Neuron (in vitro differentiated cells): ENCODE results near the gene CCDC97.
A peak's percentile ranks its signal among the peaks of the same experiment; 100 is the strongest.
"Not testable (repeated sequence)": the region's sequence is repeated elsewhere in the genome, so short reads cannot be mapped to it uniquely, and the experiment has no call there.

Experiments used
- H2AFZ ChIP-seq: one replicate; pipeline ENCODE4 v1.6.1; 2013; ENCODE audit warnings: low read depth, mild to moderate bottlenecking, inconsistent platforms, low read length, moderate library complexity
- H3K27me3 ChIP-seq: one replicate; pipeline ENCODE4 v1.6.1; 2013; ENCODE audit warnings: low read length; ENCODE audit not compliant: insufficient read depth
- H3K36me3 ChIP-seq: one replicate; pipeline ENCODE4 v1.6.1; 2013; ENCODE audit warnings: low read length; ENCODE audit not compliant: insufficient read depth
- H3K4me1 ChIP-seq: one replicate; pipeline ENCODE4 v1.6.1; 2013; ENCODE audit warnings: low read length; ENCODE audit not compliant: insufficient read depth
- H3K4me3 ChIP-seq: 2 replicates; pipeline ENCODE4 v1.5.1; 2013; ENCODE audit warnings: mild to moderate bottlenecking, low read length, moderate library complexity
- H3K9me3 ChIP-seq: one replicate; pipeline ENCODE4 v1.6.1; 2013; ENCODE audit warnings: low read length

Gene CCDC97

DNA sequence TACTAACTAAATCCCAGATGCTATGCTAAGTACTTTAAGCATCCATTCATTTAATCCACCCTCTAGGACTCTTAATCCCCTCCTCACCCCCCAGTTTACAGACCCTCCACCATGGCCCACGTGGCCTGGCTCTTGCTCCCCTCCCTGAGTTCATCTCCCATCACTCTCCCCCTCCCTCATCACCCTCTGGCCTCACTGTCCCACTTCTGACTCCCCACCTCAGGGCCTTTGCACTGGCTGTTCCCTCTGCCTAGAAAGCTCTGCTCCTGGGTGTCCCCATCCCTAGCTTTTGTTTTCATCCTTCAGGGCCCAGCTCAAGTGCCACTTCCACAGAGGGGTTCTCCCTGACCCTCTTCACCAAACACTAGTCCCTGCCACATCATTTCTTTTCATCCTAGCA is 49.8 kb downstream of the CCDC97 start:
- Histone ChIP-seq H3K9me3 (no peaks in the 10 kb centered on the region), H3K4me3 (no peak overlapping the region), H3K36me3 (peaks cover 9% of the 10 kb centered on the region), H2AFZ (no peak overlapping the region), H3K4me1 (peaks cover 10% of the 10 kb centered on the region), H3K27me3 (no peaks in the 10 kb centered on the region)

DNA sequence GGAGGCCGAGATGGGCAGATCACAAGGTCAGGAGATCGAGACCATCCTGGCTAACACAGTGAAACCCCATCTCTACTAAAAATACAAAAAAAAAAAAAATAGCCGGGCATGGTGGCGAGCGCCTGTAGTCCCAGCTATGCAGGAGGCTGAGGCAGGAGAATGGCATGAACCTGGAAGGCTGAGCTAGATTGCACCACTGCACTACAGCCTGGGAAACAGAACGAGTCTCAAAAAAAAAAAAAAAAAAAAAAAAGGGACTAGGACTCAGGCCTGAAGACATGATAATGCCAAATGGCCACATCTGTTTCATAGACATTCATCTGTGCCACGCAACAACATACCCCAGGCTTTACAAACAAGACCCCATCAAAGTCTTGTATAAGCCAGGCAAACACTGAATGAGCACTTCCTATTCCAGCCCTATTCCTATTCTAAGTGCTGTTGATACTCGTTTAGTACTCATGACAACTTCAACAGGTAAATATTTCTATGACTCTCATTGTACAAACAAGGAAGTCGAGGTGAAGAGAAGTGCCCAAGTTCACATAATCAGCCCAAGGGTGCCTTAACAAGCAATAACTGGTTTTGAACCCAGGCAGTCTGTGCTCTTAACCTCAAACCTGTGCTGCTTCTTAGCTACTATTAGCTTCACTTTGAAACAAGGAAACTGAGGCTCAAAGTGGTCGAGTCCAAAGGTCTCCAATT is 52.3 kb downstream of the CCDC97 start:
- Histone ChIP-seq H3K27me3 (no peaks in the 10 kb centered on the region), H3K36me3 (peaks cover 9% of the 10 kb centered on the region), H3K9me3 (no peaks in the 10 kb centered on the region), H3K4me3 (no peak overlapping the region), H2AFZ (no peak overlapping the region), H3K4me1 (peaks cover 14% of the 10 kb centered on the region)

DNA sequence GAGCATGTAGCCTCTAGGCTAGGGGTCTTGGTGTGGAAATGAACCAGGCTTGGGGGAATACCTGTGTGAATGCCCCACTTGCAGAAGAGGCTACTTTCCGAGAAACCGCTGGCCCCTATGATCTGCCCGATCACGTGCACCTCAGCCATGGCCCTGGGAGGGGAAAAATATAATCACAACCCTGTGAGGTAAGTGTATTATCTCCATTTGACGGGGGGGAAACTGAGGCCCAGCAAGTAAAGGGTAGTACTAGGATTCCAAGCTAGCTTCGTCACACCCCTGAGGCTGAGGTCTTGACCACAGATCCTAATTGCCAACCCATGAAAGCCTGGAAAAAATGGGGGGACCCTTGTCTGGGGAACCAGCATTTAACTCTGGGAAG is 53.4 kb downstream of the CCDC97 start:
- Histone ChIP-seq H3K27me3 (no peaks in the 10 kb centered on the region), H3K9me3 (no peaks in the 10 kb centered on the region), H2AFZ (peak overlapping the region; percentile 52), H3K36me3 (peaks cover 9% of the 10 kb centered on the region), H3K4me3 (peak overlapping the region; percentile 74), H3K4me1 (peaks cover 14% of the 10 kb centered on the region)

DNA sequence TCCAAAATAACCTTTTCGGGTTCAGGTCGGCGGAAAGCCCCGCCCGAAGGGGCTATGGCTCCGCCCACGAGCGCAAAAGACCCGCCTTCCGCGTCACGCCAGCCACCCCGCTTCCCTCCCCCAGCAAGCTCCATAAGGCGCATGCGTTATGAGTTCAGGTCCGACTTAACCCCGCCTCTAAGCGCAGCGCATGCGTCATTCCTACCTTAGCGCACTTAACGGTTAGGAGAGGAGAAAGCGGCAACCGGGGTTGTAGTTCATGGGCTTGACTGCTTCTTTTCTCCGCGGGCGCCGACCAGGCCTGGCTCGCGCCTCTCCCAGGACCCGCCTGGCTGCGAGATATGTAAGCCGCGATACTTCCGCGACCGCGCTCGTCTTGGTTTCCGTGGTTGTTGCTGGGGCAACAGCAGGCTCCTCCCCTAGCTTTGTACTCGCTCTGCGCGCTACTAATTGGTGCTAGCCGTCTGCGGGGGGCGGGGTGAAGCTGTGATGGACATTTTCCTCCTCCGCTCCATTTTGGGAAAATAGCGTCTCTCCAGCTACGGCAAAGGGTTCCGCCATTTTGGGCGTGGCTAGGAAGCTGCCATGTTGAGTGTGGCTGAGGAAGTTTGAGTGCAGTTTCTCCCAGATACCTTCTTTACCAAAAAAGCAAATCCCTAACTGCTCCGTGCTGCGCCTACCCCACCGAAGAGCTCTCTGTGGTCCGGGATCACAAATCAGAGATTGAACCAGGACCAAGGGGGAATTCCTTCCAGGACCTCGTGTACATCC is 54.0 kb downstream of the CCDC97 start, which contains the start of gene B9D2:
TSS of gene B9D2 (minus strand) at position 397 of the 771 bp plus-strand sequence. CDS start 630 bp downstream, outside the sequence.
- Histone ChIP-seq H3K36me3 (peaks cover 9% of the 10 kb centered on the region), H3K4me1 (peaks cover 14% of the 10 kb centered on the region), H2AFZ (peak within 1 kb of the TSS; percentile 52), H3K27me3 (no peaks in the 10 kb centered on the region), H3K9me3 (no peaks in the 10 kb centered on the region), H3K4me3 (peak within 1 kb of the TSS; percentile 74)

DNA sequence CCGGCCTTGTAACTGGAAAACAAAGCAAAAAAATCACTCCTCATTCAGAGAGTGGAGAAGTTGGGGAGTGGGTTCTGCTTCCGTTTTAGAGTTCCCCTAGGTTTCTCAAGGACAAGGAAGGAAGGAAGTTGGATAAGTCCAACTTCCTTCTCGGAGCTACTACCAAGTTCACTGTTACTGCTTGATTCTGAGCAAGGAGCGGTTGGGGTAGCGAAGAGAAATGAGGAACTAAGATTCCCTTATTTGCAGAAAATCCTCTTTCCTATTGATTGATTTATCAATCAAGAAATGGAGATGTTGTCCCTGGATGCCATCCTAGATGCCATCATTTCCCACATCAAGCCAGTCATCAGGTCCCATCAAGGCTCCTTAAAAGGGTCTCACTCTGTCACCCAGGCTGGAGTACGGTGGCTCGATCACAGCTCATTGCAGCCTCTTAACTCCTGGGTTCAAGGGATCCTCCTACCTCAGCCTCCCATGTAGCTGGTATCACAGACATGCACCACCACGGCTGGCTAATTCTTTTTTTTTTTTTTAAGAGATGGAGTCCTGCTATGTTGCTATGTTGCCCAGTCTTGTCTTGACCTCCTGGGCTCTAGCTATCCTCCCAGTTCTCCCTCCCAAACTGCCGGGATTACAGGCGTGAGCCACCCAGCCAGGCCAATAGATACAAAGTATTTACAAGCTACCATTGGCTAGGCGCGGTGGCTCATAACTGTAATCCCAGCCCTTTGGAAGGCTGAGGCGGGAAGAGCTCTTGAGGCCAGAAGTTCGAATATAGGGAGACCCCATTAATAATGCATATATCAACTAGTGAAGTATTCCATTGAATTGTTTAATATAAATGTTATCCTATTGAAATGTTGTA is 54.8 kb downstream of the CCDC97 start:
- peak overlapping the region; percentile 52 for H2AFZ ChIP-seq
- H3K27me3 ChIP-seq, result no peaks in the 10 kb centered on the region

DNA sequence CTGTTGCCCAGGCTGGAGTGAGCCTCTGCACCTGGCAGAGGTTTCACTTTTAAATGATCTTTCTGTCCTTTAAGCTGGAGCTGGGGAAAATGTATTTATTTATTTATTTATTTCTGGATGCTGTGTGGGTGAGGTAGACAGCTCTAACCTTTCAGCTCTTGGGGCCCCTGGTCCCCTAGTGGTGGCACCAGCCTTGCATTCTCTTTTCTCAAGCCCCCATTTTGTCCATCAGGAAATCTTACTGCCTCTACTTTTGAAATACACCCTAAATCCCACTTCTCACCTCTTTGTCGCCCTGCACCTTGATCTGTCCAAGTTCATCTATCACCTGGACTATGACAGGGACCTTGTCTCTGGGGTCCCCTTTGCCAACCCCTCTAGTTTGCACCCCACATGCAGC is 56.1 kb downstream of the CCDC97 start:
- no peaks in the 10 kb centered on the region for H3K9me3 ChIP-seq
- no peaks in the 10 kb centered on the region for H3K27me3 ChIP-seq
- H3K4me3 ChIP-seq, result no peak overlapping the region
- H3K4me1 ChIP-seq, result peaks cover 14% of the 10 kb centered on the region
- H3K36me3 ChIP-seq, result peaks cover 4% of the 10 kb centered on the region
- no peak overlapping the region for H2AFZ ChIP-seq

More for the DNA sequence above, 54.8 kb downstream of the CCDC97 start:
- H3K36me3 ChIP-seq, result peaks cover 9% of the 10 kb centered on the region
- peaks cover 14% of the 10 kb centered on the region for H3K4me1 ChIP-seq
- peak overlapping the region; percentile 74 for H3K4me3 ChIP-seq
- no peaks in the 10 kb centered on the region for H3K9me3 ChIP-seq

DNA sequence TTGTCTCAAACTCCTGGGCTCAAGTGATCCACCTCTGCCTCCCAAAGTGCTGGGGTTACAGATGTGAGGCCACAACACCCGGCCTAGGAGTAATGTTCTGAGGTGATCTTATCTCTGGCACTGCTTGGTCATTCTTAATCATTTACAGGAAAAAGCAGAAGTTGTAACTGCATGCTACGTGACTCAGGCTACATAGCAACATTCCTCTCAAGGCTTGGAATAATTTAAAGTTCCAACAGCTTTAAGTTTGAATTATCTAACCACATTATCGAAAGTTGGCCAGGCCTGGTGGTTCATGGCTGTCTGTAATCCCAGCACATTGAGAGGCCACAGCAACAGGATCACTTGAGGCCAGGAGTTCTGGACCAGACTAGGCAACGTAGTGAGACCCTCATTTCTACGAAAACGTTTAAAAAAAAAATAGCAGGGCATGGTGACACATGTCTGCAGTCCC is 57.9 kb downstream of the CCDC97 start:
- Histone ChIP-seq H2AFZ (no peak overlapping the region), H3K4me1 (peaks cover 14% of the 10 kb centered on the region), H3K9me3 (no peaks in the 10 kb centered on the region), H3K36me3 (peaks cover 4% of the 10 kb centered on the region), H3K27me3 (no peaks in the 10 kb centered on the region), H3K4me3 (no peak overlapping the region)

DNA sequence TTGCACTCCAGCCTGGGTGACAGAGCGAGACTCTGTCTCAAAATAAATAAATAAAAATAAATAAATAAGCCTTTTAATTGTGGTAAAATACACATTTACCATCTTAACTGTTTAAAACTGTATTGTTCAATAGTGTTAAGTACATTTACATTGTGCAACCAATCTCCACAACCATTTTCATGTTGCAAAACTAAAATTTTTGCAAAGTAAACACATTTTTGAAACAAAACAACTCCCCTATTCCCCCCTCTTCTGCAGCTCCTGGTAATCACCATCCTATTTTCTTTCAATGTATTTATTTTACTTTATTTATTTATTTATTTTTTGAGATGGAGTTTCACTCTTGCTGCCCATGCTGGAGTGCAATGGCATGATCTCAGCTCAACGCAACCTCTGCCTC is 59.8 kb downstream of the CCDC97 start:
- H3K27me3 ChIP-seq, result no peaks in the 10 kb centered on the region

DNA sequence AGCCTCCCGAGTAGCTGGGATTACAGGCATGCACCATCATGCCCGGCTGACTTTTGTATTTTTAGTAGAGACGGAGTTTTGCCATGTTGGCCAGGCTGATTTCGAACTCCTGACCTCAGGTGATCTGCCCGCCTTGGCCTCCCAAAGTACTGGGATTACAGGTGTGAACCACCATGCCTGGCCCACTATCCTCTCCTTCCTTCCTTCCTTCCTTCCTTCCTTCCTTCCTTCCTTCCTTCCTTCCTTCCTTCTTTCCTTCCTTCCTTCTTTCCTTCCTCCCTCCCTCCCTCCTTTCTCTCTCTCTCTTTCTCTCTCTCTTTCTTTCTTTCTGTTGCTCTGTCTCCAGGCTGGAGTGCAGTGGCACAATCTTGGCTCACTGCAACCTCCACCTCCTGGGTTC is 61.1 kb downstream of the CCDC97 start:
- H2AFZ ChIP-seq, H3K4me1 ChIP-seq, H3K9me3 ChIP-seq, H3K27me3 ChIP-seq, H3K36me3 ChIP-seq, H3K4me3 ChIP-seq: not testable (repeated sequence)

More for the DNA sequence above, 59.8 kb downstream of the CCDC97 start:
- H2AFZ ChIP-seq, result no peak overlapping the region
- no peaks in the 10 kb centered on the region for H3K9me3 ChIP-seq
- peaks cover 4% of the 10 kb centered on the region for H3K4me1 ChIP-seq
- H3K4me3 ChIP-seq, result no peak overlapping the region
- peaks cover 6% of the 10 kb centered on the region for H3K36me3 ChIP-seq

DNA sequence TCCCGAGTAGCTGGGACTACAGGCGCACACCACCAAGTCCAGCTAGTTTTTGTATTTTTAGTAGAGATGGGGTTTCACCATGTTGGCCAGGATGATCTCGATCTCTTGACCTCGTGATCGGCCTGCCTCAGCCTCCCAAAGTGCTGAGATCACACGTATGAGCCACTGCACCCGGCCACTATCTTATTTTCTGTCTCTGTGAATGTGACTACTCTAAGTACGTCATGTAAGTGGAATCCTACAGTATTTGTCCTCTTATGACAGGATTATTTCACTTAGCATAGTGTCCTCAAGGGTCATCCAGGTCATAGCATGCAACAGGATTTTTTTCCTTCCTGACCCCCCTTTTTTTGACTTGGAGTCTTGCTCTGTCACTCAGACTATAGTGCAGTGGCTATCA is 61.6 kb downstream of the CCDC97 start:
- H3K4me3 ChIP-seq, result no peak overlapping the region
- H3K27me3 ChIP-seq, result no peaks in the 10 kb centered on the region
- H2AFZ ChIP-seq, result no peak overlapping the region
- no peaks in the 10 kb centered on the region for H3K4me1 ChIP-seq
- no peaks in the 10 kb centered on the region for H3K9me3 ChIP-seq
- peaks cover 3% of the 10 kb centered on the region for H3K36me3 ChIP-seq

DNA sequence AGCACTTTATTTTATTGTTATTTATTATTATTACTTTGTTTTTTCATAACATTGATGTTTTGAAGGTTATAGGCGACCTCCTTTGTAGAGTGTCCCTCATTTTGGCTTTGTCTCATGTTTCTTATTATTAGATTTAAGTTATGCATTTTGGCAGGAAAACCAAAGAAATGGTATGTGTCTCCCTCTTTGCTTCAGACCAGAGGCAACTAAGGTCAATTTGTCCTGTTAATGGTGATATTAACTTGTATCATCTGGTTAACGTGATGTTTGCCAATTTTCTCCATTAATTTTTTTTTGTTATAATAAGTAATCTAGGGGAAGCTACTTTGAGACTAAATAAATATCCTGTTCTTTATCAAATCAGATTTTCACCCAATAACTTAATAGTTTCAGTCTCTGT is 62.5 kb downstream of the CCDC97 start:
- no peaks in the 10 kb centered on the region for H3K27me3 ChIP-seq
- peaks cover 3% of the 10 kb centered on the region for H3K36me3 ChIP-seq
- H3K4me1 ChIP-seq, result no peaks in the 10 kb centered on the region
- no peak overlapping the region for H3K4me3 ChIP-seq
- H2AFZ ChIP-seq, result no peak overlapping the region
- H3K9me3 ChIP-seq, result no peaks in the 10 kb centered on the region

DNA sequence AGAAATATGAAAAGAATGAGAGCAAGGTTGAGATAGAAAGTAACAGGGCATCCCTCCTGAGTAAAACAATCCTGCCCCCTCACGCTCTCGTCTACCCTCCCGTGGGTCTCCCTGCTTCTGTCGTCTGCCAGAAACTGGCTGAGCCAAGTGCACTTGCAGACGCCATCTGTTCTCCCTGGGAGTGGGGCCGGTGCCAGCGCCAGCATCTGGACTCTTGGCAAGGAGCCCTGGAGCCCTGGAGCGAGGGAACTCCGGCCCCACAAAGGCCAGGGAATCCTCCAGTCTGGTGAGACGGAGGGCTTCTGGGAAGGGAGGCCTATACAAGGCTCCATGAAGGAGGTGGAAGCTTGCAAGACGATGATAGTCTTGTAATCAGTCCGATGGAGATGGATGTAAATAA is 64.0 kb downstream of the CCDC97 start:
- peaks cover 3% of the 10 kb centered on the region for H3K36me3 ChIP-seq
- H3K27me3 ChIP-seq, result no peaks in the 10 kb centered on the region
- H3K4me1 ChIP-seq, result no peaks in the 10 kb centered on the region
- no peaks in the 10 kb centered on the region for H3K9me3 ChIP-seq
- no peak overlapping the region for H3K4me3 ChIP-seq
- no peak overlapping the region for H2AFZ ChIP-seq
